GM12878 (cell line): Measurements from ENCODE around the gene FHL2. TPM values are rescaled to one million over a fixed set of nuclear protein-coding genes. Genes with fewer than 3 reads are reported as not detected.
A peak's percentile ranks its signal among the peaks of the same experiment; 100 is the strongest.

ENCODE experiments used
- CEBPB ChIP-seq, 2 experiments: fragments of 150-350 bp in 1 of 2; IDR thresholded peaks; 2 replicates each; pipeline ENCODE4 v1.6.1; 2012 to 2014; ENCODE audit warnings: low read depth in 2 of 2, low read length in 2 of 2, borderline replicate concordance in 1 of 2, inconsistent platforms in 1 of 2
- E2F4 ChIP-seq: IDR thresholded peaks from 2 replicates; pipeline ENCODE4 v1.6.1; 2012; ENCODE audit warnings: low read depth, low read length, improper control_type of control experiment
- KDM1A ChIP-seq: fragments of 200-600 bp; sonication (generic); IDR thresholded peaks from 2 replicates; pipeline ENCODE4 v1.6.1; 2016; ENCODE audit warnings: borderline replicate concordance
- LARP7 ChIP-seq: fragments of 450-650 bp; IDR thresholded peaks from 2 replicates; pipeline ENCODE4 v1.6.1; 2017; ENCODE audit warnings: mild to moderate bottlenecking
- MYB ChIP-seq: fragments of 150-350 bp; IDR thresholded peaks from 2 replicates; pipeline ENCODE4 v1.6.1; 2014; ENCODE audit warnings: mild to moderate bottlenecking, low read depth, low read length, borderline replicate concordance
- RCOR1 ChIP-seq: conservative IDR thresholded peaks from 2 replicates; pipeline ENCODE4 v1.6.1; 2012; ENCODE audit warnings: low read depth, low read length, improper control_type of control experiment
- YY1 ChIP-seq: IDR thresholded peaks from 2 replicates; pipeline ENCODE4 v1.6.1; 2011; ENCODE audit warnings: low read depth, mild to moderate bottlenecking, low read length
- ZBTB4 ChIP-seq: fragments of 450-650 bp; formaldehyde crosslinking; IDR thresholded peaks from 2 replicates; pipeline ENCODE4 v1.4.0; 2022; ENCODE audit warnings: mild to moderate bottlenecking, moderate library complexity
- ZNF24 ChIP-seq: fragments of 450-650 bp; IDR thresholded peaks from 2 replicates; pipeline ENCODE4 v1.6.1; 2017; ENCODE audit warnings: antibody characterized with exemption, mild to moderate bottlenecking
- ZZZ3 ChIP-seq: IDR thresholded peaks from 2 replicates; pipeline ENCODE4 v1.6.1; 2011; ENCODE audit warnings: low read depth; ENCODE audit not compliant: control insufficient read depth, insufficient read length
- polyA plus RNA-seq, 11 experiments: library from polyadenylated mRNA; depleted of rRNA in 4 of 11; unstranded in 6 of 11; stranded (reverse) in 5 of 11; fragments of >200 nt; fragmentation: Nextera tagmentation in 4 of 11; fragmentation: Illumina TruSeq in 1 of 11; extraction: Ambion mirVana in 4 of 11; extraction: Trizol in 1 of 11; gene quantifications; 1 replicate in 1 of 11; 2 replicates in 10 of 11; pipeline versions ENCODE4 v1.2.1 to v1.2.3, GENCODE V29; 2011 to 2016; ENCODE audit warnings: inconsistent platforms in 2 of 11, missing spikeins in 2 of 11, low read depth in 1 of 11
- total RNA-seq, 4 experiments: library from RNA; depleted of rRNA in 3 of 4; stranded (reverse); fragments of >200 nt in 3 of 4; fragmentation: Illumina TruSeq in 1 of 4; extraction: Trizol in 1 of 4; gene quantifications; 2 replicates each; pipeline versions ENCODE4 v1.2.1 to v1.2.3, GENCODE V29; 2013 to 2021

The FHL2 gene
- total and polyA plus RNA-seq, 10 of the 15 experiments (the other 5 are each of a cell fraction or from before 2014, with no cell fraction given): 2.2 to 9.9 (median 4.5) TPM

- TF ChIP-seq ZBTB4 (CRISPR knock-in tag) (no peak), ZZZ3 (no peak), LARP7 (no peak), E2F4 (no peak), RCOR1 (no peak), ZNF24 (no peak), KDM1A (no peak), MYB (no peak), YY1 (peak; percentile 91), CEBPB (IDR thresholded peaks at IDR 0.05; ENCODE audit: borderline replicate concordance in 1 of 2, low read depth in 2 of 2, low read length in 2 of 2) (no peak)
Observed at GRCh38 chr2:105337122-105338019, 61.5 kb downstream of the FHL2 start, which contains the start of gene C2orf49 (continued).
